ENCODE data around the gene NOC4L. TPM values are rescaled to one million over a fixed set of nuclear protein-coding genes. Genes with fewer than 3 reads are reported as not detected.

Gene NOC4L
- total and polyA plus RNA-seq, 10 donors = 8.3 to 38.6 (median 16.4) TPM

- 94 to 100% (median 96%) methylated on average over 3 of the region's 3 CpGs for WGBS, 5 donors
- no peak for TF ChIP-seq POLR2A (IDR thresholded peaks at IDR 0.05)
- TF ChIP-seq CTCF (IDR thresholded peaks at IDR 0.05 in 8 of 11, conservative IDR thresholded peaks at IDR 0.05 in 3 of 11) = no peak
- no peak for TF ChIP-seq POLR2AphosphoS5 (IDR thresholded peaks at IDR 0.05)
These were observed 15.2 kb upstream of the NOC4L start for GRCh38 chr12:132129007-132129406.

GRCh38 chr12:132130690-132131089 lies 13.6 kb upstream of the NOC4L start:
- no peak for DNase-seq
- H3K4me1 ChIP-seq = no peaks in the 10 kb centered on the region
- H3K27me3 ChIP-seq (replicated peaks in 1 of 7) = no peaks in the 10 kb centered on the region
- H3K4me3 ChIP-seq = no peak overlapping the region
- TF ChIP-seq POLR2A (IDR thresholded peaks at IDR 0.05) = no peak
- TF ChIP-seq POLR2AphosphoS5 (IDR thresholded peaks at IDR 0.05) = peak in 1 of 3 donors; percentile 35
- peaks cover 0 to 15% (median 12%) of the 10 kb centered on the region in 8 donors for H3K9me3 ChIP-seq
- H3K27ac ChIP-seq = no peak overlapping the region
- 93 to 94% (median 94%) methylated on average over 5 to 14 of the region's 14 CpGs for WGBS, 5 donors
- peaks cover 0 to 40% (median 24%) of the 10 kb centered on the region in 6 donors for H3K36me3 ChIP-seq
- intact Hi-C loops (cut with DNase I; ENCODE audit: low total_unique reads) = no loop called here

More at GRCh38 chr12:132129007-132129406, 15.2 kb upstream of the NOC4L start:
- Histone ChIP-seq H3K27ac (no peak overlapping the region), H3K4me3 (no peak overlapping the region), H3K36me3 (peaks cover 0 to 57% (median 38%) of the 10 kb centered on the region in 6 donors), H3K9me3 (peaks cover 0 to 15% (median 12%) of the 10 kb centered on the region in 8 donors), H3K4me1 (no peaks in the 10 kb centered on the region), H3K27me3 (replicated peaks in 1 of 7) (no peaks in the 10 kb centered on the region)
- no peak for DNase-seq
- intact Hi-C loops (cut with DNase I; ENCODE audit: low total_unique reads) = no loop called here

- no peak overlapping the region for H3K27ac ChIP-seq
- WGBS, 5 donors = 95 to 98% (median 97%) methylated on average over 14 of the region's 14 CpGs
- intact Hi-C loops (cut with DNase I; ENCODE audit: low total_unique reads) = no loop called here
- no peak for TF ChIP-seq POLR2A (IDR thresholded peaks at IDR 0.05)
- TF ChIP-seq POLR2AphosphoS5 (IDR thresholded peaks at IDR 0.05) = no peak
- TF ChIP-seq CTCF (IDR thresholded peaks at IDR 0.05 in 8 of 11, conservative IDR thresholded peaks at IDR 0.05 in 3 of 11) = no peak
- H3K4me1 ChIP-seq = no peaks in the 10 kb centered on the region
- peaks cover 0 to 15% (median 12%) of the 10 kb centered on the region in 8 donors for H3K9me3 ChIP-seq
- no peak overlapping the region for H3K4me3 ChIP-seq
- peaks cover 0 to 35% (median 20%) of the 10 kb centered on the region in 6 donors for H3K36me3 ChIP-seq
- DNase-seq = no peak
- H3K27me3 ChIP-seq (replicated peaks in 1 of 7) = no peaks in the 10 kb centered on the region
These were observed 13.0 kb upstream of the NOC4L start for GRCh38 chr12:132131229-132131628.

GRCh38 chr12:132131952-132132351 lies 12.3 kb upstream of the NOC4L start:
- no peak for DNase-seq
- no peaks in the 10 kb centered on the region for H3K27me3 ChIP-seq (replicated peaks in 1 of 7)
- peaks cover 0 to 15% (median 12%) of the 10 kb centered on the region in 8 donors for H3K9me3 ChIP-seq
- WGBS, 5 donors = 92 to 96% (median 93%) methylated on average over 14 of the region's 14 CpGs
- intact Hi-C loops (cut with DNase I; ENCODE audit: low total_unique reads) = no loop called here
- no peaks in the 10 kb centered on the region for H3K4me1 ChIP-seq
- H3K36me3 ChIP-seq = peaks cover 0 to 28% (median 12%) of the 10 kb centered on the region in 6 donors
- no peak overlapping the region for H3K4me3 ChIP-seq
- TF ChIP-seq POLR2AphosphoS5 (IDR thresholded peaks at IDR 0.05) (no peak), POLR2A (IDR thresholded peaks at IDR 0.05) (no peak), CTCF (IDR thresholded peaks at IDR 0.05 in 8 of 11, conservative IDR thresholded peaks at IDR 0.05 in 3 of 11) (no peak)
- H3K27ac ChIP-seq = no peak overlapping the region

All from spleen (tissue), 11 donors.